GM04503 (cell line): ENCODE results near the gene ANKH.

Source experiments
- DNase-seq: peaks from one replicate; pipeline ENCODE4 v3.0.0-alpha.2; 2012; ENCODE audit warnings: low read depth

Gene ANKH

GRCh38 chr5:14684757-14685156, 186.8 kb downstream of the ANKH start:
- no peak for DNase-seq

GRCh38 chr5:14683906-14684455, 187.6 kb downstream of the ANKH start:
- DNase-seq, result no peak

GRCh38 chr5:14681236-14681752, 190.3 kb downstream of the ANKH start:
- no peak for DNase-seq

GRCh38 chr5:14679595-14679994, 192.0 kb downstream of the ANKH start:
- no peak for DNase-seq

GRCh38 chr5:14678773-14679334, 192.7 kb downstream of the ANKH start:
- no peak for DNase-seq

- DNase-seq, result no peak
These were observed 195.3 kb downstream of the ANKH start for GRCh38 chr5:14676320-14676719.

GRCh38 chr5:14675865-14676300, 195.7 kb downstream of the ANKH start:
- no peak for DNase-seq

GRCh38 chr5:14674983-14675854, 196.4 kb downstream of the ANKH start:
- DNase-seq, result no peak

GRCh38 chr5:14673443-14673842, 198.1 kb downstream of the ANKH start:
- no peak for DNase-seq

- no peak for DNase-seq
These were observed 198.8 kb downstream of the ANKH start for GRCh38 chr5:14672484-14673394.

- DNase-seq, result no peak
These were observed 199.5 kb downstream of the ANKH start for GRCh38 chr5:14672082-14672481.

- DNase-seq, result no peak
These were observed 200.2 kb downstream of the ANKH start for GRCh38 chr5:14671414-14671813.

GRCh38 chr5:14669975-14670374, 201.6 kb downstream of the ANKH start:
- DNase-seq, result no peak

GRCh38 chr5:14669415-14669814, 202.2 kb downstream of the ANKH start:
- no peak for DNase-seq

GRCh38 chr5:14668181-14668591, 203.4 kb downstream of the ANKH start:
- no peak for DNase-seq

GRCh38 chr5:14667770-14668169, 203.8 kb downstream of the ANKH start:
- DNase-seq, result no peak

GRCh38 chr5:14667290-14667689, 204.3 kb downstream of the ANKH start:
- DNase-seq, result no peak

- no peak for DNase-seq
These were observed 205.2 kb downstream of the ANKH start for GRCh38 chr5:14666357-14666756.

- no peak for DNase-seq
These were observed 205.6 kb downstream of the ANKH start for GRCh38 chr5:14665949-14666348.

GRCh38 chr5:14665101-14665822, 206.3 kb downstream of the ANKH start:
- no peak for DNase-seq
